Vagina (tissue), 2 donors: ENCODE measurements around the gene ACVR1. TPM values are rescaled to one million over a fixed set of nuclear protein-coding genes. Genes with fewer than 3 reads are reported as not detected.

Experiments
- DNase-seq, 2 donors: peaks; one replicate each; pipeline ENCODE4 v3.0.0-alpha.2; 2017; ENCODE audit errors: extremely low spot score in 2 of 2
- H3K27ac ChIP-seq: fragments of 200-600 bp; sonication (generic); one replicate; pipeline ENCODE4 v1.5.1; 2019
- H3K27me3 ChIP-seq: fragments of 200-600 bp; sonication (generic); one replicate; pipeline ENCODE4 v1.5.1; 2019
- H3K36me3 ChIP-seq, 2 donors: fragments of 200-600 bp; sonication (generic); one replicate each; pipeline ENCODE4 v1.5.1; 2017 to 2019
- H3K4me1 ChIP-seq: fragments of 200-600 bp; sonication (generic); one replicate; pipeline ENCODE4 v1.5.1; 2019
- H3K4me3 ChIP-seq, 2 donors: fragments of 200-600 bp; sonication (generic); 1 replicate in 1 of 2; 2 replicates in 1 of 2; pipeline ENCODE4 v1.5.1; 2016 to 2019
- H3K9me3 ChIP-seq: fragments of 200-600 bp; sonication (generic); one replicate; pipeline ENCODE4 v1.5.1; 2019
- POLR2A ChIP-seq, 2 donors: fragments of 450-650 bp; IDR thresholded peaks; one replicate each; pipeline ENCODE4 v1.6.1; 2017; ENCODE audit warnings: antibody characterized with exemption in 2 of 2, mild to moderate bottlenecking in 2 of 2, moderate library complexity in 2 of 2
- POLR2AphosphoS5 ChIP-seq, 2 donors: sonication (generic); formaldehyde crosslinking; IDR thresholded peaks; one replicate each; pipeline ENCODE4 v1.9.0; 2017; ENCODE audit warnings: antibody characterized with exemption in 2 of 2, mild to moderate bottlenecking in 2 of 2, low read depth in 1 of 2; ENCODE audit not compliant: insufficient read depth in 1 of 2
- intact Hi-C: fragments of 100-400 bp; cut with DNase I; formaldehyde crosslinking; loops from one replicate; pipeline ENCODE4 v1.15.1; 2023
- total RNA-seq: library from RNA; depleted of rRNA; stranded (reverse); fragments of >200 nt; gene quantifications from one replicate; pipeline ENCODE4 v1.2.3, GENCODE V29; 2016
- TF ChIP-seq, protein P1 (sequence below), 3 experiments: fragments of 450-650 bp in 2 of 3; fragments of 200-600 bp in 1 of 3; sonication (generic) in 1 of 3; IDR thresholded peaks; one replicate each; pipeline ENCODE4 v1.5.1; 2017 to 2019; ENCODE audit warnings: antibody characterized with exemption in 3 of 3, mild to moderate bottlenecking in 2 of 3, moderate library complexity in 2 of 3

The ACVR1 gene
- total RNA-seq, 1 donor from 2014 or later, result 25.8 TPM

DNA sequence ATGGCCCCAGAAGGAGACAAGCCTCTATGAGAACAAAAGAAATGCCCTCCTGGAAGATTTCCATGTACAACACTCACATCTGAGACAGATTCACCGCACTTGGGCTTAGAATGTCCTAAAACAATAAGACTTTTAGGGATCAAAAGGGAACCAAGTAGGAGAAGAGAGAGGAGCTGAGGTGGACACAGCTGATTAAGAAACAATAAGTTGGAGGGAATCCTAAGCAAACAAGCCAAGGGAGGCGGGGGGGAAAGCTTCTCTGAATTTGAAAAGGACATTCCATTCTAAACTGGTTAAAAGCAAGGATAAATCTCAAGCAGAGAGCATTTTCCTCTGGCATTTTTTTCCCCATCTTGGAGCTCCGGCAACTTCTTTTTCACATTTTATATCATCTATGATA, 9.9 kb downstream of the ACVR1 start:
- no peak for DNase-seq
- TF ChIP-seq POLR2A (IDR thresholded peaks at IDR 0.05) (no peak), POLR2AphosphoS5 (IDR thresholded peaks at IDR 0.05; ENCODE audit: insufficient read depth in 1 of 2, low read depth in 1 of 2) (no peak)
- TF ChIP-seq, protein P1, sequence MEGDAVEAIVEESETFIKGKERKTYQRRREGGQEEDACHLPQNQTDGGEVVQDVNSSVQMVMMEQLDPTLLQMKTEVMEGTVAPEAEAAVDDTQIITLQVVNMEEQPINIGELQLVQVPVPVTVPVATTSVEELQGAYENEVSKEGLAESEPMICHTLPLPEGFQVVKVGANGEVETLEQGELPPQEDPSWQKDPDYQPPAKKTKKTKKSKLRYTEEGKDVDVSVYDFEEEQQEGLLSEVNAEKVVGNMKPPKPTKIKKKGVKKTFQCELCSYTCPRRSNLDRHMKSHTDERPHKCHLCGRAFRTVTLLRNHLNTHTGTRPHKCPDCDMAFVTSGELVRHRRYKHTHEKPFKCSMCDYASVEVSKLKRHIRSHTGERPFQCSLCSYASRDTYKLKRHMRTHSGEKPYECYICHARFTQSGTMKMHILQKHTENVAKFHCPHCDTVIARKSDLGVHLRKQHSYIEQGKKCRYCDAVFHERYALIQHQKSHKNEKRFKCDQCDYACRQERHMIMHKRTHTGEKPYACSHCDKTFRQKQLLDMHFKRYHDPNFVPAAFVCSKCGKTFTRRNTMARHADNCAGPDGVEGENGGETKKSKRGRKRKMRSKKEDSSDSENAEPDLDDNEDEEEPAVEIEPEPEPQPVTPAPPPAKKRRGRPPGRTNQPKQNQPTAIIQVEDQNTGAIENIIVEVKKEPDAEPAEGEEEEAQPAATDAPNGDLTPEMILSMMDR (IDR thresholded peaks at IDR 0.05), result no peak
- H3K9me3 ChIP-seq, result no peaks in the 10 kb centered on the region
- H3K4me1 ChIP-seq, result peaks cover 19% of the 10 kb centered on the region
- H3K4me3 ChIP-seq, result no peak overlapping the region
- intact Hi-C loops, result no loop called here
- no peak overlapping the region for H3K27ac ChIP-seq
- no peaks in the 10 kb centered on the region for H3K36me3 ChIP-seq
- no peaks in the 10 kb centered on the region for H3K27me3 ChIP-seq

DNA sequence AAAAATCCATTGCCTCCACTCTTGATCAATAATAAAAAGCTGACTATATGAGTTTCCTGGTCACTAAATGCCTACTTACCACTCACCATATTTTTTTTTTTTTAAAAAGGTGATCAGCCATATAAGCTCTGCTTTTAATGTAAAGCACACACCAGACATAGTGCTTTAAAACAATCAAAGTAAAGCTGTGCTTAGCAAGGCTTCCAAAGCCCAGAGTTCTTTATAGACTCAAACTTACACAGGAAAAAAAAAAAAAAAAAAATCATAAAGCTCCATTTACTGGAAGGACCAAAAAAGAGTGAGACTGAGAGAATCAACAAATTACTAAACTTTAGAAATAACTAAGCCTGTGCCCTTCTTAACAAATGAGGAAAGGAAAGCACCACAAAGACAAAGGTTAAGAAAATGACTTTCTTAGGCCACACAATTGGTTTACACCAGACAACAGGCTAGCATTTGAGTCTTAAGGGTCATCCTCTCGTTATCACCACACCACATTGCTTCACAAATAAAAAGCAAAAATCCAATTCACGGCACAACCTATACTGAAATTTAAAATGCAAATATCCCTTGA, 11.2 kb downstream of the ACVR1 start:
- Histone ChIP-seq H3K27ac (no peak overlapping the region), H3K9me3 (no peaks in the 10 kb centered on the region), H3K4me3 (no peak overlapping the region), H3K27me3 (no peaks in the 10 kb centered on the region), H3K4me1 (peaks cover 18% of the 10 kb centered on the region), H3K36me3 (no peaks in the 10 kb centered on the region)
- no peak for TF ChIP-seq POLR2A (IDR thresholded peaks at IDR 0.05)
- TF ChIP-seq, protein P1 (IDR thresholded peaks at IDR 0.05), result no peak
- no peak for TF ChIP-seq POLR2AphosphoS5 (IDR thresholded peaks at IDR 0.05; ENCODE audit: insufficient read depth in 1 of 2, low read depth in 1 of 2)
- no peak for DNase-seq
- intact Hi-C loops, result no loop called here

DNA sequence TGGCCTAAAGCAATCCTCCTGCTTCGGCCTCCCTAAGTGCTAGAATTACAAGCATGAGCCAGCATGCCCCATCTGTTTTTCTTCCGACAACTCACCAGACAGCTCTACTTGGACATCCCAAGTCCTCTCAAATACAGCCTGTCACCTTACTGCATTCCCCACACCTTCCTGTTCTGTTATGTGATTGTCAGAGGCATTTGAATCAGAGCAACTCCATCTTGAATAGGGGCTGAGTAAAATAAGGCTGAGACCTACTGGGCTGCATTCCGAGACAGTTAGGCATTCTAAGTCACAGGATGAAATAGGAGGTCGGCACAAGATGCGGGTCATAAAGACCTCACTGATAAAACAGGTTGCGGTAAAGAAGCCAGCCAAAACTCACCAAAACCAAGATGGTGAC, 17.3 kb downstream of the ACVR1 start:
- TF ChIP-seq POLR2A (IDR thresholded peaks at IDR 0.05) (no peak), POLR2AphosphoS5 (IDR thresholded peaks at IDR 0.05; ENCODE audit: insufficient read depth in 1 of 2, low read depth in 1 of 2) (no peak)
- TF ChIP-seq, protein P1 (IDR thresholded peaks at IDR 0.05), result no peak
- H3K4me3 ChIP-seq, result no peak overlapping the region
- H3K9me3 ChIP-seq, result no peaks in the 10 kb centered on the region
- no peaks in the 10 kb centered on the region for H3K27me3 ChIP-seq
- no peaks in the 10 kb centered on the region for H3K4me1 ChIP-seq
- no peak overlapping the region for H3K27ac ChIP-seq
- no peak for DNase-seq
- no peaks in the 10 kb centered on the region for H3K36me3 ChIP-seq
- intact Hi-C loops, result no loop called here

DNA sequence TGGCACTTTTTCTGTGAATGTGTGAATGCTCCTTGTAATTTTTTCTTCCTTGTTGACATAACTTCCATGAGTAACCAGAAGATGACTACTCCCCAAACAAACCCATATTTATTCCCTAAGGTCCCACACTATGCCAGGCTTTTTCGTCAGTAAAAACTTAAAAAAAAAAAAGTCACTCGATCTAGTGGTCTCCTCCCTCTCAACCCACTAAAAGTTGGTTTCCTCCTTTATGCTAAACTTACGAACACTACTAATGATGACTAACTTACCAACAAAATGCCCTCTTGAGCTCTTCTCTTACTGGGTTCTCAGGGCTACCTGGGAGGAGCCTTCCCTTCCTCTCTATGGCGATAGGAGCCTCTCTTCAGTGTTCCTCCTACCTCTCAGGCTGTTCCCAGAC, 18.2 kb downstream of the ACVR1 start:
- TF ChIP-seq, protein P1 (IDR thresholded peaks at IDR 0.05), result no peak
- no peak for TF ChIP-seq POLR2A (IDR thresholded peaks at IDR 0.05)
- TF ChIP-seq POLR2AphosphoS5 (IDR thresholded peaks at IDR 0.05; ENCODE audit: insufficient read depth in 1 of 2, low read depth in 1 of 2), result no peak
- intact Hi-C loops, result no loop called here

DNA sequence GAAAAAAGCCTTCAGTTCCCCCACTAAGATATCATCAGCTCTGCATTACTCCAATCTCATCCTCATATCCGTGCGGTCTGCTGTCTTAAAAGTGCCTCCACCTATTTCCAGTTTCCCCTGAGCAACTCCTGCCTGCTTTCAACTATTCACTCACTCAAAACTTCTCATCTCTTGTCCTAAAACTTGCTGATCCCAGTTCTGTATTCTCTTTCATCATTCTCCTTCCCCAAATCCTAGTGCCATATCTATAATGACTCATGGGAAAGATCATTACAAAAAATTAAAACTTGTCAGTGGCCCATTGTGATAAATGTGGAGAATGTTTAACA, 20.0 kb downstream of the ACVR1 start:
- Histone ChIP-seq H3K36me3 (no peaks in the 10 kb centered on the region), H3K4me1 (peaks cover 8% of the 10 kb centered on the region), H3K4me3 (no peak overlapping the region), H3K9me3 (no peaks in the 10 kb centered on the region), H3K27ac (no peak overlapping the region), H3K27me3 (no peaks in the 10 kb centered on the region)
- TF ChIP-seq POLR2AphosphoS5 (IDR thresholded peaks at IDR 0.05; ENCODE audit: insufficient read depth in 1 of 2, low read depth in 1 of 2) (no peak), POLR2A (IDR thresholded peaks at IDR 0.05) (no peak)
- TF ChIP-seq, protein P1 (IDR thresholded peaks at IDR 0.05), result no peak
- intact Hi-C loops, result no loop called here
- no peak for DNase-seq

More for the DNA sequence above, 18.2 kb downstream of the ACVR1 start:
- Histone ChIP-seq H3K4me1 (peaks cover 8% of the 10 kb centered on the region), H3K9me3 (no peaks in the 10 kb centered on the region), H3K36me3 (no peaks in the 10 kb centered on the region), H3K27ac (no peak overlapping the region), H3K4me3 (no peak overlapping the region), H3K27me3 (no peaks in the 10 kb centered on the region)
- no peak for DNase-seq
